Fibroblast of upper back skin (primary cell): ENCODE results near the gene KRTAP26-1.
A peak's percentile ranks its signal among the peaks of the same experiment; 100 is the strongest.

ENCODE experiments used
- DNase-seq: peaks from one replicate; pipeline ENCODE4 v3.0.0-alpha.2; 2013

The KRTAP26-1 gene

GRCh38 chr21:30320215-30320614 is at the start of gene KRTAP26-1:
Gene KRTAP26-1 (minus strand): TSS chr21:30320315. CDS start chr21:30320035, 280 bp downstream.
- DNase-seq = no peak

- no peak for DNase-seq
Observed at GRCh38 chr21:30355906-30356305, 35.8 kb upstream of the KRTAP26-1 start.

GRCh38 chr21:30354308-30355005 is 34.3 kb upstream of the KRTAP26-1 start:
- no peak for DNase-seq

GRCh38 chr21:30351534-30351933 is 31.4 kb upstream of the KRTAP26-1 start:
- DNase-seq = no peak

GRCh38 chr21:30349572-30349971 is 29.5 kb upstream of the KRTAP26-1 start:
- DNase-seq = peak; percentile 3

- DNase-seq = no peak
Observed at GRCh38 chr21:30348506-30348905, 28.4 kb upstream of the KRTAP26-1 start, which contains the start of gene KRTAP23-1. Gene KRTAP23-1 (minus strand): TSS chr21:30348606. CDS start chr21:30348606, 0 bp downstream.

GRCh38 chr21:30345014-30345413 is 24.9 kb upstream of the KRTAP26-1 start:
- DNase-seq = no peak

- DNase-seq = peak; percentile 32
Observed at GRCh38 chr21:30340714-30341573, 20.8 kb upstream of the KRTAP26-1 start.

- no peak for DNase-seq
Observed at GRCh38 chr21:30338717-30339116, 18.6 kb upstream of the KRTAP26-1 start.

- no peak for DNase-seq
Observed at GRCh38 chr21:30337772-30338171, 17.7 kb upstream of the KRTAP26-1 start.

GRCh38 chr21:30337276-30337744 is 17.2 kb upstream of the KRTAP26-1 start, which contains the start of gene KRTAP27-1:
Gene KRTAP27-1 (minus strand): TSS chr21:30337694. CDS start chr21:30337668, 26 bp downstream.
- DNase-seq = no peak

- DNase-seq = peak; percentile 55
Observed at GRCh38 chr21:30336596-30336995, 16.5 kb upstream of the KRTAP26-1 start.

- DNase-seq = no peak
Observed at GRCh38 chr21:30333736-30334135, 13.6 kb upstream of the KRTAP26-1 start.

- peak; percentile 16 for DNase-seq
Observed at GRCh38 chr21:30332681-30333080, 12.6 kb upstream of the KRTAP26-1 start.

- DNase-seq = peak; percentile 34
Observed at GRCh38 chr21:30329203-30329875, 9.2 kb upstream of the KRTAP26-1 start.

GRCh38 chr21:30326390-30326789 is 6.3 kb upstream of the KRTAP26-1 start:
- DNase-seq = no peak

- no peak for DNase-seq
Observed at GRCh38 chr21:30315701-30316100, 4.4 kb downstream of the KRTAP26-1 start.

GRCh38 chr21:30306884-30307283 is 13.2 kb downstream of the KRTAP26-1 start:
- DNase-seq = no peak

- DNase-seq = no peak
Observed at GRCh38 chr21:30305136-30305535, 15.0 kb downstream of the KRTAP26-1 start.

- DNase-seq = no peak
Observed at GRCh38 chr21:30289215-30289614, 30.9 kb downstream of the KRTAP26-1 start, which contains the start of gene KRTAP25-1. Gene KRTAP25-1 (minus strand): TSS chr21:30289514. CDS start chr21:30289490, 24 bp downstream.

GRCh38 chr21:30282850-30283249 is 37.3 kb downstream of the KRTAP26-1 start, which contains the start of gene KRTAP24-1:
Gene KRTAP24-1 (minus strand): TSS chr21:30282950. CDS start chr21:30282932, 18 bp downstream.
- no peak for DNase-seq

- DNase-seq = no peak
Observed at GRCh38 chr21:30271611-30272010, 48.5 kb downstream of the KRTAP26-1 start.

GRCh38 chr21:30271156-30271555 is 49.0 kb downstream of the KRTAP26-1 start:
- peak; percentile 6 for DNase-seq
